GM19455 (cell line): ENCODE results near the gene CTSL.

ENCODE experiments used
- ATAC-seq: cut with Tn5 transposase; IDR thresholded peaks from one replicate; pipeline ENCODE4 v1.9.1; 2021; ENCODE audit not compliant: unreplicated experiment

The CTSL gene

DNA sequence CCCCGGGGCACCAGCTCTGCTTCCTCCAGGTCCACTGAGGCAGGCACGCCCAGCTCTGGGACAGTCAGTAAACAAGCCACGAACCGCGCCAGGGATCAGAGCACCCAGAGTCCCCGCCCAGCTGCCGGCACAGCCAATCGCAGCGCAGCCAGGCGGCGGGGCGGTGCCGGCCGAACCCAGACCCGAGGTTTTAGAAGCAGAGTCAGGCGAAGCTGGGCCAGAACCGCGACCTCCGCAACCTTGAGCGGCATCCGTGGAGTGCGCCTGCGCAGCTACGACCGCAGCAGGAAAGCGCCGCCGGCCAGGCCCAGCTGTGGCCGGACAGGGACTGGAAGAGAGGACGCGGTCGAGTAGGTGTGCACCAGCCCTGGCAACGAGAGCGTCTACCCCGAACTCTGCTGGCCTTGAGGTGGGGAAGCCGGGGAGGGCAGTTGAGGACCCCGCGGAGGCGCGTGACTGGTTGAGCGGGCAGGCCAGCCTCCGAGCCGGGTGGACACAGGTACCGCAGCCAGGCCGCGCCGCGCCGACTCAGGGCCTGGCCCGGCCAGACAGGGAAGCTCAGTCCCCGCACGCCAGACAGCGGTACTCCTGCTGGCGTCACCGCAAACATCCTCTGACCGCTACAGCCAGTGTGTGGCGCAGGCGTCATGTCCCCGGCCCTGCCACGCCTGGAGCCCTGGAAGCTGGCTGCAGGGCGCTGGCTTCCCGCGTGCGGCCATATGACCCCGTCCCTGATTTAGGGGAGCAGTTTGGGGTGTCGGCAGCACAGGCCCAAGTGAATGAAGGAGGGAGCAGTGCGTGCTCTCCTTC is at the start of gene CTSL:
TSS of gene CTSL (plus strand) at position 220 of the 810 bp plus-strand sequence. CDS start 1,485 bp downstream, outside the sequence.
- no peak for ATAC-seq

GRCh38 chr9:87676976-87677775 is 48.7 kb upstream of the CTSL start:
- no peak for ATAC-seq

GRCh38 chr9:87677776-87678587 is 47.9 kb upstream of the CTSL start:
- no peak for ATAC-seq

GRCh38 chr9:87678650-87679355 is 47.1 kb upstream of the CTSL start:
- ATAC-seq: no peak

DNA sequence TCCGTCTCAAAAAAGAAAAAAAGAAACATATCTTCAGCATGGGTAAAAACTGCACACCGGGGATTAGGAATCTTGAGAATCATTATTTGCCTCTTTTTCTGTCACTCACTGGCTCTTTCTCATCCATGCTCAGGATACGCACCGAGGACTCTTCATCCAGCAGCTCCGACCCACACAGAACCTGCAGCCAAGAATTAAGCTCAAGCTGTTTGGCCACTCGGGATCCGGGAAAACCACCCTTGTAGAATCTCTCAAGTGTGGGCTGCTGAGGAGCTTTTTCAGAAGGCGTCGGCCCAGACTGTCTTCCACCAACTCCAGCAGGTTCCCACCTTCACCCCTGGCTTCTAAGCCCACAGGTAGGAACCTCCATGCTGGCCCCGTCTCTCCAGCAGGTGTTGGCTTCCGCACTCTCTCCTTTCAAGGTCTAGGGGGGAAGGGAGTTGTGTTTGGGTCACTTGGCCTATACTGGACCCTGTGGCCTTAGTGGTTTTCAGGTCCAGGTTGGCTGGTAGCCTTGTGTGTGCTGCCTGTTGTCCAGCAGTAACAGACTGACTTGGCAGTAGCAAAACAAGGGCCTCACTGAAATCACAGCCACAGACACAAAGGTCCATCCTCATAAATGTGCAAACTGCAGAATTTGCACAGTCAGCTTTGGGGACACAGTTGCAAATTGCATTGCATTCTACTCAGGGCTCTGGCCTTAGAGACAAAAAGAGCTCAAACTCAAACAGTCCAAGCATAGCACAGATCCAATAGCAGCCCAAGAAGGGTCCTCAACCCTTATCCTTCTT is 44.5 kb upstream of the CTSL start:
- no peak for ATAC-seq

GRCh38 chr9:87682085-87682484 is 43.8 kb upstream of the CTSL start:
- no peak for ATAC-seq

- ATAC-seq: no peak
Measured at GRCh38 chr9:87682618-87683017, 43.3 kb upstream of the CTSL start.

- no peak for ATAC-seq
Measured at GRCh38 chr9:87683751-87684626, 41.9 kb upstream of the CTSL start.

DNA sequence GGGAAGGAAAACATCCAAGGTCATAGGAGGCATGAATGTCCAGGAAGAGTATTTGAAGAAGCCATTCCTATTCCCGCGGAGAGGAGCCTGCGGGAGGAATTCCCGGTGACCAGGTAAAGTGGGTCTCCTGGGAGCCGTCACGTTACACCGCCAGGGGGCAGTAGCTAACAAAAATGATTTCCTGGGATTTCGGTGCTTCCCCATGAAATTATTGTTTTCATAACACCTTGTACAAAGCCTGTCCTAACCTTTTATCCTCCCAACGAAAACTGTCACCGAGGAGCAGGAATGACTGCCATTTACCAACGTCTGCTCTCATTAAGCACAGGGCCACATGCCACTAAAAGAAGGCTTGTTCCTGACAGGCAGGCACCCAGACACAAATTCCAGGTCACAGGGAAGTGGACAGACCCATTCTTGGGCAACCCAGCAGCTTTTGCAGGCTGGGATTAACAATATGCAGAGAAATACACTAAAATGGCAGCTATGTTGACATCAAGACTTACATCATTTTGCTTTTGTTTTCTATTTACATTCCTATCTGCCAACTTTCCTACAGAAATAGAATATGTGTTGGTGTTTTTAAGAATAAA is 41.2 kb upstream of the CTSL start:
- ATAC-seq: no peak

- ATAC-seq: no peak
Measured at GRCh38 chr9:87685441-87685840, 40.5 kb upstream of the CTSL start.

- no peak for ATAC-seq
Measured at GRCh38 chr9:87685871-87686519, 39.9 kb upstream of the CTSL start.

DNA sequence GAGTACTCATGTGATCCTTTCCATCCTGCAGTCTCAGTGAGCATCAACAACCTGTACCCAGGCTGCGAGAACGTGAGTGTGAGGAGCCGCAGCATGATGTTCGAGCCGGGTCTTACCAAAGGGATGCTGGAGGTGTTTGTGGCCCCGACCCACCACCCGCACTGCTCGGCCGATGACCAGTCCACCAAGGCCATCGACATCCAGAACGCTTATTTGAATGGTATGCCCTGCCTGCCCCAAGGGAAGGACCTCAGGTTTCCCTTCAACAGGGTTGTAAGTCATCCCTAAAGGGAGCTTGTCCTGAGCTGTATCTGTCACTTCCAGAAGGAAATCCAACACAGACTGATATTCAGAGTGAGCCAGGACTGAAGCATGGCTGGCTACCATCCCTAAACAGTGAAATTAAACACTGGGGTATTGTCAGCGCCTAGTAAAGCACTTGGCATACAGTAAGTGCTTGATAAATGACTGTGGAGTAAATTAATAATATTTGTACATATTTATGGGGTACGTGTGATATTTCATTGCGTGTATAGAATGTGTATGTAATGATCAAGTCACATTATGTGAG is 39.3 kb upstream of the CTSL start:
- no peak for ATAC-seq

GRCh38 chr9:87687207-87687606 is 38.7 kb upstream of the CTSL start:
- ATAC-seq: no peak

DNA sequence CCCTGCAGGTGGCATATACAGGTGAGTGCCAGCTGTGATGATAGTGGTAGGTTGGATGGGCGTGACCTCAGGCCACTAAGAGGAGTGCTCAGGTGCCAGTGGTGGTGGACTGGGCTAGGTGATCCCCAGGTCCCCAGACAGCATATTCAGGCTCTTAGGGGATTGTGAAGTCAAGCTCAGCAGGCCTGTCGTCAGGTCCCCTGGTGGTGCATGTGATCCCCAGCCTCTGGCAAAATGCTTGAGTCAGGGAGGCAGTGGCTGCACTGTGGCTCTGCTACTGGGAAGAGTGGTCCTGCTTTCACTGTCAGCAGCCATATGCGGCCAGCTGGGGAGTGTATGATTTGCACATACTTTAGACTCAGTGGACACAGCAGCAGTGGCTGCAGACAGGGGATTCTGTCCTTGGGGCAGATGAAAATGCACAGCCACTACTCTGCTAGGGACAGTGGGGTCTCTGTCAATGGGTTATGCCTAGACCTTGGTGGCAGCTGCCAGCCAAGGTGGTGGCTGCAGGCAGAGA is 31.6 kb upstream of the CTSL start:
- ATAC-seq: no peak

DNA sequence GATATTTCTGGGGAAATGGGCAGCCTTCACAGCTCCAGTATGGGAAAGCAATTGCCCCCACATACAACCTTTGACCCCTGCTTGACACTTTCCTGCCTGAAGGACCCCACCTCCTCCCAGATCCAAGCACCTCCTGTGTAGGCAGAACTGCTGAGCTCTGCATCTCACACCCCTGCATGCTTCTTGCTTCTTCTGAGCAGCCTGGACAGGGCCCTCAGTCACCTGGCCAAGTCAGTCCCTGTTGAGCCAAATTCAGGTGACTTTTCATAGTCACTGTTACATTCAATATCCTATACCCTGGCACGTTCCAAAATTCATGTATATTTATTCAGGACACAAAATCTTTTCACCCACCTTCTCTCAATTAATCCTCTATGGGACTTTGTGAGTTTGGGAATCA is 30.4 kb upstream of the CTSL start:
- ATAC-seq: no peak

DNA sequence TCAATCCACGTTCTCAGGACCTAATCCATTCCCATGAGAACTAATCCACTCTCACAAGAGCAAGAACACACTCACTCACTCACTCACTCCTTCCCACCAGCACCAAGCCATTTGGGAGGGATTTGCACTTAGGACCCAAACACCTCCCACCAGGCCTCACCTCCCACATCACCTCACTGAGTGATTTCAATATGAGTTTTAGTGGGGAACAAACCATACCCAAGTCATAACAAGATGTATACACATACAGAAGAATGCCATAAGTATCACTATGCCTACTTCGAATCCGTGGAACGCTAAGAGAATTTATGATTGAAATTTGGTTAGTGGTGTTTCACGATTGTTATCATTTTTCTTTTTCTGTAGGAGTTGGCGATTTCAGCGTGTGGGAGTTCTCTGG is 29.3 kb upstream of the CTSL start:
- ATAC-seq: no peak

DNA sequence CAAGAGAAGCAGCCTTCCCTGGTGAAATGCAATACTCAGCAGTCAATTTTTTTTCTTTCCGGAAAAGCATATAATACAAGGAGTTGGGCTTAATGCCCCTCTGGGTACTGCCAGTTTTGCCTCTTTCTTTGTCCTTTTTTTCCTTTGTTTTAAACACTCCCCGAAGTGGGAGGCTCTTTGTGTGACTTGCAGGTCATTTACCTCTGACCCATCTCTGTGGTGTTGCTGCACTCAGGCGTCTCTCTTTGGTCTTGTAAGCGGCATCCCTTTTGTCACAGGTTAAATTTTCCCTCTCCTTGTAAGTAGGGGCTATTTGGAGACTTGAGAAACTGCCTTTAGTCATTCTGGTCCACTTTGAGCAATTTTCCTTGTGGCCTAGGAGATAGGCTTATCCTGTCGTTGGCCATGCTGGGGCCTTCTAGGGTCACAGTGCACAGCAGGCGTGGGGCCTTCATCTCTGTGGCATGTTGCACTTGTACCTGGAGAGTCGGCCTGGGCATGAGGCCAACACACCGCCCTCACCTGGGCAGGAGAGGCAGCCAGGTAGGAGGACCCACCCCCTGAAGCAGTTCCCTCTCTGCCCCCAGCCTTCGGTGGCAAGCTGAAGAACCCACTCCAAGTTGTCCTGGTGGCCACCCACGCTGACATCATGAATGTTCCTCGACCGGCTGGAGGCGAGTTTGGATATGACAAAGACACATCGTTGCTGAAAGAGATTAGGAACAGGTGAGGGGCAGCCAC is 27.7 kb upstream of the CTSL start:
- no peak for ATAC-seq
